NCI-H82 treated with DMSO at 0.1 percent for 48 hours (cell line): ENCODE measurements around the gene TNRC6A.
"Not testable (repeated sequence)": the region's sequence is repeated elsewhere in the genome, so short reads cannot be mapped to it uniquely, and the experiment has no call there.

Source experiments
- DNase-seq: peaks from one replicate; lab custom pipeline; 2025; ENCODE audit not compliant: unreplicated experiment; lab: John Stamatoyannopoulos, UW

Gene TNRC6A

GRCh38 chr16:24841291-24841690 lies 111.8 kb downstream of the TNRC6A start:
- DNase-seq = no peak

- no peak for DNase-seq
Measured at GRCh38 chr16:24844101-24845030, 114.9 kb downstream of the TNRC6A start.

GRCh38 chr16:24845031-24845365 lies 115.5 kb downstream of the TNRC6A start:
- DNase-seq = not testable (repeated sequence)

- DNase-seq = no peak
Measured at GRCh38 chr16:24845726-24846547, 116.5 kb downstream of the TNRC6A start, which contains the start of gene SLC5A11. Gene SLC5A11 (plus strand): TSS chr16:24845963. CDS start chr16:24858644, 12,681 bp downstream.

- DNase-seq = no peak
Measured at GRCh38 chr16:24846548-24847357, 117.3 kb downstream of the TNRC6A start.

- no peak for DNase-seq
Measured at GRCh38 chr16:24847358-24847664, 117.9 kb downstream of the TNRC6A start.

GRCh38 chr16:24848065-24848464 lies 118.6 kb downstream of the TNRC6A start:
- no peak for DNase-seq

GRCh38 chr16:24849641-24850040 lies 120.2 kb downstream of the TNRC6A start:
- no peak for DNase-seq

GRCh38 chr16:24850289-24850938 lies 121.0 kb downstream of the TNRC6A start:
- no peak for DNase-seq

GRCh38 chr16:24851700-24852099 lies 122.2 kb downstream of the TNRC6A start:
- DNase-seq = no peak

GRCh38 chr16:24852281-24852721 lies 122.8 kb downstream of the TNRC6A start:
- no peak for DNase-seq

GRCh38 chr16:24853169-24853824 lies 123.8 kb downstream of the TNRC6A start:
- DNase-seq = no peak

GRCh38 chr16:24853830-24854229 lies 124.4 kb downstream of the TNRC6A start:
- no peak for DNase-seq

GRCh38 chr16:24854607-24855171 lies 125.2 kb downstream of the TNRC6A start:
- DNase-seq = no peak

GRCh38 chr16:24855678-24856077 lies 126.2 kb downstream of the TNRC6A start:
- no peak for DNase-seq

GRCh38 chr16:24856871-24857270 lies 127.4 kb downstream of the TNRC6A start:
- not testable (repeated sequence) for DNase-seq

GRCh38 chr16:24858219-24859041 lies 129.0 kb downstream of the TNRC6A start:
- no peak for DNase-seq

GRCh38 chr16:24861461-24861860 lies 132.0 kb downstream of the TNRC6A start:
- DNase-seq = no peak
